ENCODE measurements around the gene PTPRD. TPM values are rescaled to one million over a fixed set of nuclear protein-coding genes. Genes with fewer than 3 reads are reported as not detected.

The PTPRD gene
- total and polyA plus RNA-seq, 2 experiments from 2014 or later: 11.5 to 58.0 TPM

- TF ChIP-seq JUNB (IDR thresholded peaks at IDR 0.05; ENCODE audit: unreplicated experiment) (no peak), STAT1 (IDR thresholded peaks at IDR 0.05; ENCODE audit: unreplicated experiment) (no peak)
Observed at GRCh38 chr9:10079284-10079964, 533.4 kb downstream of the PTPRD start (continued).

DNA sequence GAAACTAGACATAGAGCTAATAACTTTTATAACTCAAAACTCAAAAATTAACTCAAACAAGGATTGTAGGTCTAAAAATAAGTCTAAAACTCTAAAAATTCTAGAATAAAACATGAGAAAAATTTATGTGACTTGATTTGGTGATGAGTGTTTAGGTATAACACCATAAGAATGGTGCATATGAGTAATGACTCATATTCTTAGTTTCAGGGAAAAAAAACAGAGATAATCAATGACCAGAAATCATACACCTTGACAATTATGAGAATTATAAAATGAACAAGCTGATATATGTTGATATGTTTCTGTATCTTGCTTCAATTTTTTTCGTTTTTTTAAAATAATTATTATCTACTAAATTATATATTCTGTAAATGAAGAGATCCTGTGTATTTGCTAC lies 541.2 kb downstream of the PTPRD start:
- Mint-ChIP-seq H3K36me3 (ENCODE audit: low read depth) (no peaks in the 10 kb centered on the region), H3K4me1 (no peaks in the 10 kb centered on the region), H3K27me3 (ENCODE audit: insufficient read depth, low read depth, poor library complexity) (no peaks in the 10 kb centered on the region), H3K4me3 (no peak overlapping the region), H3K9me3 (no peaks in the 10 kb centered on the region), H3K27ac (no peak overlapping the region)
- ATAC-seq: no peak
- TF ChIP-seq ZNF114 (CRISPR knock-in tag; IDR thresholded peaks at IDR 0.05): no peak
- no peak for TF ChIP-seq ZNF462 (CRISPR knock-in tag; IDR thresholded peaks at IDR 0.05)
- no peak for TF ChIP-seq POLR2AphosphoS5 (IDR thresholded peaks at IDR 0.05; ENCODE audit: low read depth)
- TF ChIP-seq, protein P1, sequence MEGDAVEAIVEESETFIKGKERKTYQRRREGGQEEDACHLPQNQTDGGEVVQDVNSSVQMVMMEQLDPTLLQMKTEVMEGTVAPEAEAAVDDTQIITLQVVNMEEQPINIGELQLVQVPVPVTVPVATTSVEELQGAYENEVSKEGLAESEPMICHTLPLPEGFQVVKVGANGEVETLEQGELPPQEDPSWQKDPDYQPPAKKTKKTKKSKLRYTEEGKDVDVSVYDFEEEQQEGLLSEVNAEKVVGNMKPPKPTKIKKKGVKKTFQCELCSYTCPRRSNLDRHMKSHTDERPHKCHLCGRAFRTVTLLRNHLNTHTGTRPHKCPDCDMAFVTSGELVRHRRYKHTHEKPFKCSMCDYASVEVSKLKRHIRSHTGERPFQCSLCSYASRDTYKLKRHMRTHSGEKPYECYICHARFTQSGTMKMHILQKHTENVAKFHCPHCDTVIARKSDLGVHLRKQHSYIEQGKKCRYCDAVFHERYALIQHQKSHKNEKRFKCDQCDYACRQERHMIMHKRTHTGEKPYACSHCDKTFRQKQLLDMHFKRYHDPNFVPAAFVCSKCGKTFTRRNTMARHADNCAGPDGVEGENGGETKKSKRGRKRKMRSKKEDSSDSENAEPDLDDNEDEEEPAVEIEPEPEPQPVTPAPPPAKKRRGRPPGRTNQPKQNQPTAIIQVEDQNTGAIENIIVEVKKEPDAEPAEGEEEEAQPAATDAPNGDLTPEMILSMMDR (conservative IDR thresholded peaks at IDR 0.05; ENCODE audit: low read depth in 2 of 2): no peak
- TF ChIP-seq JUNB (IDR thresholded peaks at IDR 0.05; ENCODE audit: unreplicated experiment): no peak
- TF ChIP-seq STAT1 (IDR thresholded peaks at IDR 0.05; ENCODE audit: unreplicated experiment): no peak
- no peak for TF ChIP-seq NANOG (IDR thresholded peaks at IDR 0.05; ENCODE audit: borderline replicate concordance)
- TF ChIP-seq ZNF331 (CRISPR knock-in tag; IDR thresholded peaks at IDR 0.05; ENCODE audit: low read depth): no peak
- no peak for TF ChIP-seq ETS1 (IDR thresholded peaks at IDR 0.05)
- TF ChIP-seq CREB1 (CRISPR knock-in tag; IDR thresholded peaks at IDR 0.05; ENCODE audit: low read depth): no peak
- no peak for TF ChIP-seq EZH2 (IDR thresholded peaks at IDR 0.05; ENCODE audit: low read depth, unreplicated experiment)
- TF ChIP-seq REST (IDR thresholded peaks at IDR 0.05; ENCODE audit: unreplicated experiment): no peak
- no peaks in the 10 kb centered on the region for H3K9me2 ChIP-seq (ENCODE audit: insufficient read depth)
- H3F3A ChIP-seq (replicated peaks; ENCODE audit: low read depth): no peaks in the 10 kb centered on the region
- no peak for DNase-seq (ENCODE audit: low spot score)
- H3K4me2 ChIP-seq: no peak overlapping the region
- no peaks in the 10 kb centered on the region for H3K36me3 ChIP-seq (ENCODE audit: insufficient read depth)
- H3K4me3 ChIP-seq: no peak overlapping the region
- no peaks in the 10 kb centered on the region for H3K4me1 ChIP-seq (ENCODE audit: insufficient read depth)
- H3K79me2 ChIP-seq (replicated peaks; ENCODE audit: insufficient read depth): no peaks in the 10 kb centered on the region
- no peak overlapping the region for H3K27ac ChIP-seq (ENCODE audit: low read depth)
- H4K20me1 ChIP-seq (replicated peaks; ENCODE audit: insufficient read depth): no peaks in the 10 kb centered on the region
- no peak overlapping the region for H2AFZ ChIP-seq
- H3K27me3 ChIP-seq (ENCODE audit: insufficient read depth): no peaks in the 10 kb centered on the region
